ENCODE measurements around the gene ZSCAN25.

DNA sequence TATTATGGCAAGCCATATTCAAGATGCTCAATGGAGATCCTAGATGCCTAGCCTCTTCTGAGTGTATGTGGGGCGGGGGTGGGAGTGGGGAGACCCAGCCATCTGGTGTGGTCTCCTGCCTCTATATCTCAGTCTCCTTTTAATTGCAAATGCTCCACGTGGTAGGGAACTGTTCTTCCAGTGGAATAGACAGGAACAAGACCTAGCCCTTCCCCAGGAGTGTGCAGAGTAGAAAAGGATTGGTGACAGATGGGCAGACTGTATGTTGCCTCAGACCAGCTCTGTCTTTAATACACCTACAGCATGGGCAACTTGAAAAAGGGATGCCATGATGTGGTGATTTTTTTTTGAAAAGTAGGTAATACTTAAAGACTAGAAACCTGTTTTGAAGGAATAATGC is 50.4 kb downstream of the ZSCAN25 start:
- TF ChIP-seq, protein P1, sequence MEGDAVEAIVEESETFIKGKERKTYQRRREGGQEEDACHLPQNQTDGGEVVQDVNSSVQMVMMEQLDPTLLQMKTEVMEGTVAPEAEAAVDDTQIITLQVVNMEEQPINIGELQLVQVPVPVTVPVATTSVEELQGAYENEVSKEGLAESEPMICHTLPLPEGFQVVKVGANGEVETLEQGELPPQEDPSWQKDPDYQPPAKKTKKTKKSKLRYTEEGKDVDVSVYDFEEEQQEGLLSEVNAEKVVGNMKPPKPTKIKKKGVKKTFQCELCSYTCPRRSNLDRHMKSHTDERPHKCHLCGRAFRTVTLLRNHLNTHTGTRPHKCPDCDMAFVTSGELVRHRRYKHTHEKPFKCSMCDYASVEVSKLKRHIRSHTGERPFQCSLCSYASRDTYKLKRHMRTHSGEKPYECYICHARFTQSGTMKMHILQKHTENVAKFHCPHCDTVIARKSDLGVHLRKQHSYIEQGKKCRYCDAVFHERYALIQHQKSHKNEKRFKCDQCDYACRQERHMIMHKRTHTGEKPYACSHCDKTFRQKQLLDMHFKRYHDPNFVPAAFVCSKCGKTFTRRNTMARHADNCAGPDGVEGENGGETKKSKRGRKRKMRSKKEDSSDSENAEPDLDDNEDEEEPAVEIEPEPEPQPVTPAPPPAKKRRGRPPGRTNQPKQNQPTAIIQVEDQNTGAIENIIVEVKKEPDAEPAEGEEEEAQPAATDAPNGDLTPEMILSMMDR (IDR thresholded peaks at IDR 0.05) = no peak
- no peak for TF ChIP-seq POLR2A (IDR thresholded peaks at IDR 0.05)
